Measurements from ENCODE around the gene MYO5B. TPM values are rescaled to one million over a fixed set of nuclear protein-coding genes. Genes with fewer than 3 reads are reported as not detected.

MYO5B gene
- total RNA-seq, 1 donor from 2014 or later = 31.3 TPM

DNA sequence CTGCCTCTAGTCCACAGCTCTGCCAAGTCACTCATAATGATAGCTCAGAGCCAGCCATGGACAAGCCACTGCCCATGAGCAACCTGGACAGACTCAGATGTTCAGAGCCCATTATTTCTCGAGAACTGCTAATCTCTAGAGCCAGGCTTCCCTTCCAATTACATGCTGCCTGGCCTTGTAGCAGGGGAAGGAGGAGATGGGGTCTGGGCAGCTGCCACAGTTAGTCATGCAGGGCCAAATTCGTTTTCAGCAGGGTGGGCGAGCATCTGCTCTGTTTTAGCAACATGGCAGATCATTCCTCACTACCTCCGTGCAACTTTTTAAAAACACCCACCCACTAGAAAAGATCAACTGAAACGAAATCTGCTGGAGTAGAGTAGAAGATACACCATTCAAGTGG is 141.8 kb downstream of the MYO5B start:
- no peak for FAIRE-seq
- DNase-seq (ENCODE audit: low read depth) = no peak

DNA sequence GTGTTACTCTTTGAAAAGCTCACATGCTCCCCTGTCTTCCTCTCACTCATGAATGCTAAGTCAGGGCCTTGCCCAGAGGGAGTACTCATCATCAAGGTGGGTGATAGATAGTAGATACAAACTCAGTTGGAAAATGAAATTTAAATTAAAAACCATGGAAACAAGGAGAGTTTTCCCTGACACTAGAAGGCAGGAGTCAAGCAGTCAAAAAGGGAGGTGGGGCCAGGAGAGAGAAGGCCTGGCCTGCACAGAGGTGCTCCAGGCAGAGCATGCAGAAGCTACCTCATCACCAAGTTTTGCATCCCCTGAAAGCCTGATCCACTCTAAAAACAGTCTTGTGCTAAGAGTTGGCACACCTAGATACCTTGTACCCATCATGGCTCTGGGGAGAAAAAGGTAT is 143.7 kb downstream of the MYO5B start:
- DNase-seq (ENCODE audit: low read depth) (peak; percentile 38), FAIRE-seq (no peak)

More for the DNA sequence above, 141.8 kb downstream of the MYO5B start:
- no peaks in the 10 kb centered on the region for H3K36me3 ChIP-seq (ENCODE audit: control insufficient read depth, insufficient read depth, low read length)
- no peaks in the 10 kb centered on the region for H3K27me3 ChIP-seq (ENCODE audit: control insufficient read depth, insufficient read depth, low read length)
- H3K4me3 ChIP-seq (ENCODE audit: low read depth, low read length) = no peak overlapping the region
- TF ChIP-seq, protein P1, sequence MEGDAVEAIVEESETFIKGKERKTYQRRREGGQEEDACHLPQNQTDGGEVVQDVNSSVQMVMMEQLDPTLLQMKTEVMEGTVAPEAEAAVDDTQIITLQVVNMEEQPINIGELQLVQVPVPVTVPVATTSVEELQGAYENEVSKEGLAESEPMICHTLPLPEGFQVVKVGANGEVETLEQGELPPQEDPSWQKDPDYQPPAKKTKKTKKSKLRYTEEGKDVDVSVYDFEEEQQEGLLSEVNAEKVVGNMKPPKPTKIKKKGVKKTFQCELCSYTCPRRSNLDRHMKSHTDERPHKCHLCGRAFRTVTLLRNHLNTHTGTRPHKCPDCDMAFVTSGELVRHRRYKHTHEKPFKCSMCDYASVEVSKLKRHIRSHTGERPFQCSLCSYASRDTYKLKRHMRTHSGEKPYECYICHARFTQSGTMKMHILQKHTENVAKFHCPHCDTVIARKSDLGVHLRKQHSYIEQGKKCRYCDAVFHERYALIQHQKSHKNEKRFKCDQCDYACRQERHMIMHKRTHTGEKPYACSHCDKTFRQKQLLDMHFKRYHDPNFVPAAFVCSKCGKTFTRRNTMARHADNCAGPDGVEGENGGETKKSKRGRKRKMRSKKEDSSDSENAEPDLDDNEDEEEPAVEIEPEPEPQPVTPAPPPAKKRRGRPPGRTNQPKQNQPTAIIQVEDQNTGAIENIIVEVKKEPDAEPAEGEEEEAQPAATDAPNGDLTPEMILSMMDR (IDR thresholded peaks at IDR 0.05; ENCODE audit: insufficient read depth, low read length, severe bottlenecking) = no peak

DNA sequence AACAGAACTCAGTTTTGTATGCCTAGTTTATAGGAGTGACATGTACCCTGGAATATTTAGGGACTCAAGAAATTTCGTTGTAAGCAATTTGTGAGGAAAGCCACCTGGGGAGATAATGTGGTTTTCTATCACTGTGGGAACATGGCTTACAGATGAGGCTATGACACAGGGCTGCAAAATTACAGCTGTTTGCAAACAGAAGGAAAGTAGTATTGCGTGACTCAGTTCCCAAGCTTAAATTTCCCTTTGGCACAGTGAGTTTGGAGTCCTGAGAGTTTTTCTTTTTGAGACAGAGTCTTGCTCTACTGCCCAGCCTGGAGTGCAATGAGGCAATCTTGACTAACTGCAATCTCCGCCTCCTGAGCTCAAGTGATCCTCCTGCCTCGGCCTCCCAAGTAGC is 149.8 kb downstream of the MYO5B start:
- TF ChIP-seq, protein P1 (IDR thresholded peaks at IDR 0.05; ENCODE audit: insufficient read depth, low read length, severe bottlenecking) = no peak
- no peaks in the 10 kb centered on the region for H3K36me3 ChIP-seq (ENCODE audit: control insufficient read depth, insufficient read depth, low read length)
- FAIRE-seq (no peak), DNase-seq (ENCODE audit: low read depth) (no peak)
- H3K27me3 ChIP-seq (ENCODE audit: control insufficient read depth, insufficient read depth, low read length) = no peaks in the 10 kb centered on the region
- no peak overlapping the region for H3K4me3 ChIP-seq (ENCODE audit: low read depth, low read length)

More for the DNA sequence above, 143.7 kb downstream of the MYO5B start:
- H3K36me3 ChIP-seq (ENCODE audit: control insufficient read depth, insufficient read depth, low read length) = no peaks in the 10 kb centered on the region
- TF ChIP-seq, protein P1 (IDR thresholded peaks at IDR 0.05; ENCODE audit: insufficient read depth, low read length, severe bottlenecking) = peak; percentile 49
- H3K27me3 ChIP-seq (ENCODE audit: control insufficient read depth, insufficient read depth, low read length) = no peaks in the 10 kb centered on the region
- H3K4me3 ChIP-seq (ENCODE audit: low read depth, low read length) = no peak overlapping the region

DNA sequence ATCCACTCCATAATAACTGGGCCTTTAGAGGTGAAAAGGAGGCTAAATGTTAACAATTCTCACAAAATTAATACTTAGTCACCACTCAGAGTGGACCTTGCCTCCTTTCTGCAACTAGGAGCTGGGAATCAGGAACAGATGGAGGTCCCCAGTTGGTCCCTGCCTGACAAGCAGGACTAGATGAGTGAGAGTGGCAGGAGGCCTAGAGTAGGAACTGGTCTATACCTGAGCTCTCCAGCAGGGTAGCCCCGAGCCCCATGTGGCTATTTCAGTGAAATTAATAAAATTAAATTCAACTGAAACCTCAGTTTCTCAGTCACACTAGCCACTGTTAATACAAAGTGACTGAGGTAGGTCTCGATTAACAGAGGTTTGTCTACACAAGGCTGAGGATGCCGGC is 150.5 kb downstream of the MYO5B start:
- TF ChIP-seq, protein P1 (IDR thresholded peaks at IDR 0.05; ENCODE audit: insufficient read depth, low read length, severe bottlenecking) = no peak
- DNase-seq (ENCODE audit: low read depth) (no peak), FAIRE-seq (no peak)
- Histone ChIP-seq H3K36me3 (ENCODE audit: control insufficient read depth, insufficient read depth, low read length) (no peaks in the 10 kb centered on the region), H3K4me3 (ENCODE audit: low read depth, low read length) (no peak overlapping the region), H3K27me3 (ENCODE audit: control insufficient read depth, insufficient read depth, low read length) (no peaks in the 10 kb centered on the region)

DNA sequence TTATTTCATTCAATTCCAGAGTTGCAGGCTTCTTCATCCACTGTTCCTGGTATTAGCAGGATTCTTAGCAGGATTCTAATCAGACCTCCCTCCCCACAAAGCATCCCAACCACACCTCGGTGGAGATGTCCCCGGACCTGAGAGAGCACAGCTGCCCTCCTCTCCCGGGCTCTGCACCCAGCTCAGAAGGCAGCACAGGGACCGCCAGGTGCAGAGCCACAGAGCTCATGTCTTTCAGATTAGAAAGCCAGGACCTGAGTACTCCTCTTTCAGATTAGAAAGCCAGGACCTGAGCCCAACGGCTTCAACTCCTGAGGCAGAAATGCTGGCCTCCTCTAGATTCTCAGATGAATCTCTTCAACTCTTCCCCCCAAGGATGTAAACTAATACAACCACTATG is 152.3 kb downstream of the MYO5B start:
- H3K4me3 ChIP-seq (ENCODE audit: low read depth, low read length) = no peak overlapping the region
- no peaks in the 10 kb centered on the region for H3K27me3 ChIP-seq (ENCODE audit: control insufficient read depth, insufficient read depth, low read length)
- DNase-seq (ENCODE audit: low read depth) (no peak), FAIRE-seq (no peak)
- H3K36me3 ChIP-seq (ENCODE audit: control insufficient read depth, insufficient read depth, low read length) = no peaks in the 10 kb centered on the region
- TF ChIP-seq, protein P1 (IDR thresholded peaks at IDR 0.05; ENCODE audit: insufficient read depth, low read length, severe bottlenecking) = no peak

DNA sequence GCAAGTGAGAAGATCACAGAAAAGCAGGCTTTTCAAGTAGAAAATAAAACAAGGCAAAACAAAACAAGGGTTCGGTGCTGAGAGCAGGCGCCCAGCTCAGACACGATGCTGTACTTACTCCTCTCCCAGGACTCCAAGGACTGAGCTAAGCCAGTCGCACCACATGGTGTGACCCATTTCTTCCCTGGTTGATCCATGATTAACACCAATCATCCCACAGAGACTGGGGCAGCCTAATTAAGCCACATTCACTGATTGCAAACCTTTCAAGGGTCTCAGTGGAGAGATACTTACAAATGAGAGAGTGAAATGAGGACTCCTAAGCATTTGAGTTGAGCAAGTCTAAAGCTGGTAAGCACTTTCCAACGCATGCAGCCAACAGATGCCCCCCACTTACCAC is 155.2 kb downstream of the MYO5B start:
- Histone ChIP-seq H3K4me3 (ENCODE audit: low read depth, low read length) (no peak overlapping the region), H3K36me3 (ENCODE audit: control insufficient read depth, insufficient read depth, low read length) (no peaks in the 10 kb centered on the region), H3K27me3 (ENCODE audit: control insufficient read depth, insufficient read depth, low read length) (no peaks in the 10 kb centered on the region)
- FAIRE-seq (no peak), DNase-seq (ENCODE audit: low read depth) (no peak)
- TF ChIP-seq, protein P1 (IDR thresholded peaks at IDR 0.05; ENCODE audit: insufficient read depth, low read length, severe bottlenecking) = no peak
